Measurements from ENCODE around the gene EFHD1.
A peak's percentile ranks its signal among the peaks of the same experiment; 100 is the strongest.
"Not testable (repeated sequence)": the region's sequence is repeated elsewhere in the genome, so short reads cannot be mapped to it uniquely, and the experiment has no call there.

EFHD1 gene

DNA sequence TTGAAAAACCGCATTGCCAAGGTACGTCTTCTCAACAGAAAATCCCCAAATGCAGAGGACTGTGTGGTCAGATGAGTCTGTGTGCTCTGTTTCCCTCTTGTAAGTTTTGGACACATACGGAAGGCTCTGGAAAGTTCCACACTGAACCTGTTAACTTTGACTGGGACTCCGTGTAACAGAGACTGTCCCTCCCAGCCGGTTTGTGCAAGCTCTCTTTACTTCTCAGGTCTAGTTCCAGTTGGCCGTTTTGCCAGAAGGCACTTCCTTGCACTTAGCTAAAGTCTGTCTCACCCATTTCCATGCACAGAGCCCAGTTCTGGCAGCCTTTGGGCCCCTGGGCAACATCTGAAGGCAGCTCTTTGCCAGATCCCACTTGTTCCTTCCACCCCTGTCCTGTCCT is 22.0 kb downstream of the EFHD1 start:
- DNase-seq: no peak

DNA sequence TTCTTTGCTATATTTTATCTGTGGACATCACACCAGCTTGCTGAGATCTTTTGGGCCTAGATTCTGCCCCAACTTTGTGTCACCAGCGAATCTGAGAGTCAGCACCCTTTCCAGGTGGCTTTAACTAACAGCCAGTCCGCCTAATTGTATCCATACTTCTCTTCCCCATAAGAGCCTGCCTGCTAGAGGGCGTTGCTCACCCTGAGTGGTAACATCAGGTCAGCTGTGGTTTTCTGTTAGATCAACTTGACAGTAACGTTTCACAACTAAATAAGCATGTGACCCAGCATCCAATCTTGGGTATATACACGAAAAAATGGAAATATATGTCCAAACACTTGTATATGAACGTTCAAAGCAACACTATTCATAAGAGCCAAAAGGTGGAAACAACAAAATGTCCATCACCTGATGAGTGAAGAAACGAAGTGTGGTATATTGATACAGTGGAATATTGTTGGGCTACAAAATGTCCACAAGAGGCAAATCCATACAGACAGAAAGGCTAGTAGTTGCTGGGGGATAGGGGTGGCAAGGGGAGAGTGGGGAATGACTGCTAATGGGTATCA is 24.9 kb downstream of the EFHD1 start:
- no peak for DNase-seq

DNA sequence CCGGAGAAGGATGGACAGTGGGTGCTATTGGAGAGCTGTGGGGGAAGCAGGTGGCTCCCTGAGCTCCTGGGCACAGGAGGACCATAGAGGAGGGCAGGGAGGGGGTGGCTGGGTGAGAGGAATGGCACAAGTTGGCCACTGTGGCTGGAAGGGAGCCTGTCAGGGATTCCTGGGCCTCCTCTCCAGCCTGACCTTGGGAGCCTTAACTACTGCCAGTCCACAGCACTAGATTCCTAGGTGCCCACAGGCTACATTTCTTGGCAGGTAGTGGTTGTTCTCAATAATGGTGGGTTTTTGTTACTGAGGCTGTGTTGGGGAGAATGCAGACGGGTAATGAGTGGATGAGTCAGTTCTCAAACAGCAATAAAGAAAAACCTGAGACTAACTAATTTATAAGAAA is 26.0 kb downstream of the EFHD1 start:
- DNase-seq: no peak

DNA sequence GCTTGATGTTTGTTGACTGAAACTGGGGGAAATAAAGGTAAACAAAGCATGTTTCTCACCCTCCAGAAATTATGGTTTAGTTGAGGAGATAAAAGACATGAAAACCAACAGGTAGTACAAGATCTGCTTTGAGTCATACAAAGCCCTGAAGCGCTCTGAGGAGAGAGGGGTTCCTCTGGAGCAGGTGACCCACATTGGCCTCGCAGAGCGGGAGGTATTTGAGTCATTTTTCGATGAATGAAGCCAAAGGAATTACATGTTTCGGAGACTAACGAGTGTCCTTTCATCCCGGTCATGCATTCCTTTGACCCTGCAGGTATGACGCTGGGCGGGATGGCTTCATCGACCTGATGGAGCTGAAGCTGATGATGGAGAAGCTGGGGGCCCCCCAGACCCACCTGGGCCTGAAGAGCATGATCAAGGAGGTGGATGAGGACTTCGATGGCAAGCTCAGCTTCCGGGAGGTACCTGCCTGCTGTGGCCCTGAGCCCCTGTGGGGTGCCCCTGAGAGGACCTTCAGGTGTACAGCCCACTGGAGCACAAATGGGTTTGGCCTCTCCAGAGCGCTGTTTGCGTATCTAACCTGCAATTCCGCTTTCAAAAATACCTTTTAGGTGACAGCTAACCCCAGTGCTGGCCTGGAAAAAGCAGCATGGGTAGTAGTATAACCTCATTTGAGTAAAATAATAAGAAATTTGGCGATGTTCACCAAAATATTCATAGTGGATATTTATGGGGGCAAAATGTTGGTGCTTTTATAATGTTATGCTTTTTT is 29.3 kb downstream of the EFHD1 start:
- no peak for DNase-seq

DNA sequence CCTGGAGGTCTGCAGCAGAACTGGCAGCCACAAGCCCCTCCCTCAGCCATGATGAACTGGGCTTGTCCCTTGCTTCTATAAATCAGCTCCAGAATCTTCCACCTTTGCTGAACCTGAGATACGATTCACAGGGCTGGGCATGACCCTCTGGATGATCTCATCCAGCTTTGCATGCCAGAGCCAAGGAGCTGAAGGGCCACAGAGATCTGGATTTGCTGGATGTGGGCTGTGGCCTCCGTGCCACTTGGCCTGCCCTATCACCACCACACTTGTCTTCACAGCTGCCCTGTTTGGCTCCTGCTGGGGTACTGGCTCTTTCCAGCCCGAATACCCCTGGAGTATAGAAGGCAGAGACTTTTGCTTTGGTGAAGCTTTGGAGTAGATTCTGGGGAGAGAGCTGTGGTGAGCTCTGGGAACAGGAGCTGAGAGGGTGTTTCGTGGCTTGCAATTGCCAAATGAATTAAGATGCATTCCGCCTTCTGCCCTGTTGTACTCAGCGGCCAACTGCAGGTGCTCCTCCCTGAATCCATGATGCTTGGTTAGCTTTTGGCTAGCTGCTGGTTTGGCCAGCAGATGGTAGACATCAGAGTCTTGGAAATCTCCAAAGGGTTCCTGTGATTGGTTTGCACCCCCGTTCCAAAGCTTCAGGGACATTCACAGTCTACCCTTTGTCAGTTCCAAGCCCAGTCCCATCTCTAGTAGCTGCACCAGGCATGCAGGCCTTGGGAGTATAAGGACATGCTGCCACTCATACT is 32.8 kb downstream of the EFHD1 start:
- no peak for DNase-seq

DNA sequence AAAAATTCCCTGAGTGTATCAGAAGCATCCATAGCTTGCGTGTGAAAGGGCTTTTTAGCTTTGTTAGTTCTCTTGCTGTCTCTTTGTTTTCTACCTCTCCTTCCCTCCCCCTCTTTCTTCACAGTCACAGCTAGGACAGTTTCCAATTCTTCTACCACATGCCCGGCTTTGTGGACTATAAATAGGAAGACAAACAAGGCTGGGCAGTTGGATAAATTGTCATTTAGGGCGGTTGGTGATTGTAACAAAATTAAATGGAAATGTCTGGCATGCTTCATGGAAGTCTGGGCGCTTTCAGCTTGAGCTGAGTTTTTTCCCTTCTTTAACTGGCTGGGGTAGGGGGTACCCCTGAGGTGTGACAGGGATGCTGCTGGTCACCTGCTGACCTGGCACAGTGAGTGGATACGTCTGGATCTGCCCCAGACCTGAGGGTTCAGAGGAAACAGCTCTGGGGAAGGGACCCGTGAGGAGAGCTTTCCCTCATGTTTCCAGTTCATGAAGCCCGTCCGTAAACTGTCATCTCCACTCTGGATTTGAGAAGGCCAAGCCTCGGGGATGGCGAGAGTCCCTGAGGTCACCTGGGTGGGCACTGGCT is 34.7 kb downstream of the EFHD1 start:
- no peak for DNase-seq

DNA sequence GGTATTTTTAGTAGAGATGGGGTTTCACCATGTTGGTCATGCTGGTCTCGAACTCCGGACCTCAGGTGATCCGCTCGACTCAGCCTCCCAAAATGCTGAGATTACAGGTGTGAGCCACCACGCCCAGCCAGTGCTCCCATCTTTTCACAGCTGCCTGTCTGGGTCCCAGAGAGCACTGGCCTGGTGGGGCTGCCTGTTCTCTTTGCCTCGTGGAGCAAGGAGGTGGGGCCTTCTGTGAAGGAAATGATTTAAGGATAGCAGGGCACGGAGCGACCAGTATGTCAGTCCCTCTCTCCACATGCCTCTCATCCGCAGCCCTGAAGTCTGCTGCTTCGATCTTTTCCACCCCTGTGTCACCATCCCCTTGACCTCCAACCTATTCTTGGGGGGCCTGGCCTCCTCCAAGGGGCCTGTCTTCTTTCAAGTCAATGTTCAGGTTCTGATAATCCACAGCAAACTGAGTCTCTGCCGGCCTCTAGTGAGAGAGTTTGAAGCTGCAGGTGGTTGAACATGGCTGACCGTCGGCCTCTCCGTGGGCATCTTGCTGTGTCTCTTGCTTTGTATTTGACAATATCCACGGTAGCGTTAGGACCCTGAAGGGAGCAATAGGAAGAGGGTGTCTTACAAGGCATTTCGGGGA is 35.5 kb downstream of the EFHD1 start:
- DNase-seq: no peak

DNA sequence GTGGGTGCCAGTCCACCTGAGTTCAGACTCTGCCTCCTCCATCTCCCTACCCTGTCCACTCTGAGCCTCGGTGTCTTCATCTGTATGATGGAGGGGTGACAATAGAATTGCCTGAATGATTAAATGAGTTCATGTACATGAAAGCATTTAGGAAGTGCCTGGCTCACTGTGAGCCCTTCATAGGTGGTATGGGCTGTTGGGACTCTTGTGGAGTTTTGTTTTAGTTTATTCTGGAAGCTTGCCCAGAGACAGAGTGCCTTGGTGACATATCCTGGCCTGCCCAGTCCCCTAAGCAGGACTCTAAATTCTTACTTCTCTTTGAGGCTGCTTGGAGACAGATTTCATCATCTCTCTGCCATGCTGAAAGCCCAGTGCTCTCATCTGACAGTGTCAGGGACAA is 39.2 kb downstream of the EFHD1 start:
- no peak for DNase-seq

DNA sequence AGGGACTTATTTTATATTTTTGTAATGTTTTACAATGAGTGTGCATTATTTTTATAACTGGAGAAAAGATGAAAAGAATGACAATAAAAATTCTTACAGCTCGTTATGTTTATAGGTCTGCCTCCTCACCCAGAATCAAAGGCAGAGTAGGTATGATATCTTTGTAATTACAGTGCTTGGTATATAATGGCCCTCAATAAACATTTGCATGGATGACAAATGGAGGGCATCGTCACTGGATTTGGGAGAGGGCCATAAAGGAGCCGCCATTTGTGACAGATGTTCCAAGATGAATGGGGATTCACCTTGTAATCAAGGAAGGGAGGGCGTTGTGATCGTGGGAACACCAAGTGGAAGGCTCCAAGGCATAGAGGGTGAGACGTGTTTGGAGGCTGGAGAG is 41.1 kb downstream of the EFHD1 start:
- no peak for DNase-seq

DNA sequence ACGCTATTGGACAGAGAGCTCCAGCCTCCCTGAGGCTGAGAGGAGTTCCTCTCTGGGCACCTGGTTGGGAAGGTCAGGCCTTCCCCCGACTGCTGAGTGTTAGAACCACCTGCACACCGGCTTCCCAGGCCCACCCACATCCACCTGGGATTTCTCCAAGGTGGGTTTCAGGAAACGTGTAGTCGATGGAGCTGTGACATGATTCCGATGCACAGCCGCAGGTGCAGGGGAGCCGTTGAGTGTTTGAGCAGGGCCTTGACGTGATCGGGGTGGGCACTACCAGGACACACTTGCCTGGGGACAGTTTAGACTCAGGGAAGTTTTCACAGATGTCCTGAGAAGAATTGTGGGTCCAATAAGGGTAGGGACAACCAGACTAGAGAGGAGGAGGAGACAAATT is 42.0 kb downstream of the EFHD1 start:
- DNase-seq: no peak

DNA sequence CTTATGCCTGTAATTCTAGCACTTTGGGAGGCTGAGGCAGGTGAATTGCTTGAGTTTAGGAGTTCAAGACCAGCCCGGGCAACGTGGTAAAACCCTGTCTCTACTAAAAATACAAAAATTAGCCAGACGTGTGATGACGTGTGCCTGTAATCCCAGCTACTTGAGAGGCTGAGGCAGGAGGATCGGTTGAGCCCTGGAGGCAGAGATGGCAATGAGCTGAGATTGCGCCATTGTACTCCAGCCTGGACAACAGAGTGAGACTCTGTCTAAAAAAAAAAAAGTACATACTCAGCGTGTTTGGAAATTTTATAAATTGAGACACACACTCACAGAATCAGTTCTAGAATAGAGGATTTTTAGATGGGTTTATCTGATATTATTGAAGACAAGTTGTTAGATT is 46.6 kb downstream of the EFHD1 start:
- DNase-seq: no peak

DNA sequence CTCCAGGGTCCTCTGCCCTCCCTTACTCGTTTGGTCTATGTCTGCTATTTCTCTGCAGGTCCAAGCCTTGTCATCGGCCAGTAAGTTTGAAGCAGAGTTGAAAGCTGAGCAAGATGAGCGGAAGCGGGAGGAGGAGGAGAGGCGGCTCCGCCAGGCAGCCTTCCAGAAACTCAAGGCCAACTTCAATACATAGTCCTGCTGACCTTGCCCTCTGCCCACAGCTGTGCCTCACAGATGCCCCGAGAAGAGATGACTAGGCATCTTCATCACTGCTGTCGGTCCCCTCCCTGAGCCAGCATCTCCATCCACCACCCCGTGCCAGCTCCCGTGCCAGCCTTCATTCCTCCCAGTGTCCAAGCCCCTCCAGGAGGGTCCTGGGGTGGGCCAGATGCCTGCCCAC is 48.1 kb downstream of the EFHD1 start:
- DNase-seq: no peak

DNA sequence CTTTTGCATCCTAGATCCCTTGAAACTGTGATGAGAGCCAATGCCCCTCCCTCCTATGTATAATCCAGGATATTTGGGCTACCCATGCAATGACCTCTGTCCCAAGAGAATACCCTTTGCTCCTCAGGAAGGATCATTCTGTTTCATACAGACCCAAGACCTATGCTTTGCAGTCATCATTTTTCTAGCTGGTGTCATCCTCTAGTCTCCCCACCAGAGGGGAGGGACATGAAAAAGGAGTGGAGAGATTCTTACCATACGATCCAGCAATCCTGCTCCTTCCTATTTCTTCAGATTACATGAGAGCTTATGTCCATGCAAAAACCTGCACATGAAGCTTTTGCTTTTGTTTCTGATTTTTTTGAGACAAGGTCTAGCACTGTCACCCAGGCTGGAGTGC is 50.0 kb downstream of the EFHD1 start:
- no peak for DNase-seq

DNA sequence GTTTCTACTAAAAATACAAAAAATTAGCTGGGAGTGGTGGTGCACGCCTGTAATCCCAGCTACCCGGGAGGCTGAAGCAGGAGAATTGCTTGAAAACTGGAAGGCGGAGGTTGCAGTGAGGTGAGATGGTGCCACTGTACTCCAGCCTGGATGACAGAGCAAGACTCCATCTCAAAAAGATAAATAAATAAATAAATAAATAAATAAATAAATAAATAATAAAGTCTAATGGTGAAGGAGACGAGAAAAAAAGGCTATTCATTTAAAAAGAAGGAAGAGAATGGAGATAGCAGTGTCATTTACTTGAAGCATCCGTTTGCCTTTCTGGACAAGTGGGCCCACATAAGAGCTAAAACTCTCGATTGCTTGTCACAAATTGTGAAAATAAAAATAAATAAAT is 52.0 kb downstream of the EFHD1 start:
- not testable (repeated sequence) for DNase-seq

DNA sequence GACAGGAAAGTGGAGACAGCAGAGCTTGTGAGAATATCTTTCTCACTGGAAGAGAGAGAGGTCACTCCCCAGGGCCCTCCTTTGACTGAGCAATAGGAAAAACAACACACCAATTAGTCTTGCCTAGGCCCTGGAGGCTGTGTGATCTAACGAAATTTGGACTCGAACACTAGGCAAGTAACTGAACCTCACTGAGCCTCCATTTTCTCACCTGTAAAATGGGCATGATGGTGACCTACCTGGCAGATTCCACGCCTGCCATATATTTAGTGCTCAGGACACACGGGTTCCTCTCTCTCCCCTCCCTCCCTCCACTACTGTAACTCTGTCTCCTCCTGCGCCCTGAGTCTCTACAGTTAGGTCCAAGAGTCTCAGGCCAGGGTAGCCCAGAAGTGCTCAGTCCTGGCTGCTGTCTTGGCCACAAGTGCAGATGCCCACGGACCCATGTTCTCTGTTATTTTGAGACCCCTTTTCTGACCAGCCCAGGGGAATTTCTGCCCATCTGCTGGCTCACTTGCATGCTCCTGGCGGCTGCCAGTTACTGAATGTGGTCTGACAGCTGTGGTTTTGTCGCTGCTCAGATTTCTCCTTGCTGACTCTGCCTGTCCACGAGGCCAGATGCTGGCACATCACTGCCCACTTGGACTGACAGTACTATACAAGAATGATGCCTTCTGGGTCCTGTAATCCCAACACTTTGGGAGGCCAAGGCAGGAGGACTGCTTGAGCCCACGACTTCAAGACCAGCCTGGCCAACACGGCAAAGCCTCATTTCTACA is 54.2 kb downstream of the EFHD1 start:
- no peak for DNase-seq

DNA sequence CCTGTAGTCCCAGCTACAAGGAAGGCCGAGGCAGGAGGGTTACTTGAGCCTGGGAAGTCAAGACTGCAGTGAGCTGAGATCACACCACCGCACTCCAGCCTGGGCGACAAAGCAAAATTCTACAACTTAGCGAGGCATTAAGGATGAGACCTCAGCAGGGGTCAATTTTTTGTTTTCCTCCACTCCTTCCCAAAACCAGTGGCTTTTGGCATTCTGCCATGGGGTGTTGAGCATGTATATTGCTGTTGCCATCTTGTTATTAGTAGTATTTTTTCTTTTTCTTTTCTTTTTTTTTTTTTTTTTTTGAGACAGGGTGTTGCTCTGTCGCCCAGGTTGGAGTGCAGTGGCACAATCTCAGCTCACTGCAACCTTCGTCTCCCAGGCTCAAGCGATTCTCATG is 54.8 kb downstream of the EFHD1 start:
- no peak for DNase-seq

DNA sequence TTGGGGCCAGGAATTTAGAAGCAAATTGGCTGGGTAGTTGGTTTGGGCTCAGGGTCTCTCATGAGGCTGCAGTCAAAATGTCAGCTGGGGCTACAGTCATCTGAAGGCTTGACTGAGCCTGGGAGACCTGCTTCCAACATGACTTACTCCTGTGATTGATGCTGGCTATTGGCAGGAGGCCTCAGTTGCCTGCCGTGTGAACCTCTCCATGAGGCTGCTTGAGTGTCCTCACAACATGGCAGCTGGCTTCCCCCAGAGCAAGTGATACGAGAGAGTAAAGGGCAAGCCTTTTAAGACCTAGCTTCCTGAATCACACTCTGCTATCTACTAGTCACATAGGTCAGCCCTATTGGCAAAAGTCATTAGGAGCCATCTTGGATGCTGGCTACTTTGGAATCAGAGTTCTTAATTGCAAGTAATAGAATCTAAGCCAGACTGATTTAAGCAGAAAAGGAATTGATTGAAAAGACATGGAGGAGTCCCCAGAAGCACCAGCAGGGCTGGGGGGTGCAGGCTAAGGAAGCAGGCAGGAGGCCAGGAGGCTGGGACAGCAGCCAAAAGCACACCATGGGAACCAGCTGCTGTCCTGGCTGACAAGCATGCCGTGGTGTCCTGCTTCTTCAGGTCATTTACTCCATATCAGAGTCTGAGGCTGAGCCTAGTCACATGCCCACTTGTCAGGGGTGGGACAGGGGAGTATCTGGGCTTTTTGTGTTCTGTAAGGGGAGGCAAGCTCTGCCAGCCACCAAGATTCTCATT is 55.9 kb downstream of the EFHD1 start:
- DNase-seq: no peak

DNA sequence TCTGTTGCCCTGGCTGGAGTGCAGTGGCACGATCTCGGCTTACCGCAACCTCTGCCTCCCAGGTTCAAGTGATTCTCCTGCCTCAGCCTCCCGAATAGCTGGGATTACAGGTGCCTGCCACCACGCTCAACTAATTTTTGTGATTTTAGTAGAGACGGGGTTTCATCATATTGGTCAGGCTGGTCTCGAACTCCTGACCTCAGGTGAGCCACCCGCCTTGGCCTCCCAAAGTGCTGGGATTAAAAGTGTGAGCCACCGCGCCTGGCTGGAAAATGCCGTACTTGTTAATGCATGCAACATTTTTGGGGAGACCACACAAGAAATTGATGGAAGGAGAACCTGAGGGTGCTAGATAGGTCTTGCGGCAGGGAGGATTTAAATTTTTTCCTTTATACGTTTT is 57.7 kb downstream of the EFHD1 start:
- not testable (repeated sequence) for DNase-seq

DNA sequence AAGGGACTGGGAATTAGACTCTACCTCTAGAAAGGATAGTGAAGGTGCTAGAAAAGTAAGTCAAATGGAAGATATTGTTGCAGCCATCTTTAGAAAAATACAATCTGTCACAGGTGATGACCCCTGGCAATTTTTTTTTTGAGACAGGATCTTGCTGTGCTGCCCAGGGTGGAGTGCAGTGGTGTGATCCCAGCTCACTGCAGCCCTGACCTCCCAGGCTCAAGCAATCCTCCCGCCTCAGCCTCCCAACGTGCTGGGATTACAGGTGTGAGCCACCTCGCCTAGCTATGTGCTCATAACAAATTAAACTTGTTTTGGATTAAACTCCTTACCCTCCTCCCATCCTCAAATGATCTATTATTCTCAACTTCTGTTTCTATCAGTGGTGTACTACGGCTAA is 59.9 kb downstream of the EFHD1 start:
- no peak for DNase-seq

DNA sequence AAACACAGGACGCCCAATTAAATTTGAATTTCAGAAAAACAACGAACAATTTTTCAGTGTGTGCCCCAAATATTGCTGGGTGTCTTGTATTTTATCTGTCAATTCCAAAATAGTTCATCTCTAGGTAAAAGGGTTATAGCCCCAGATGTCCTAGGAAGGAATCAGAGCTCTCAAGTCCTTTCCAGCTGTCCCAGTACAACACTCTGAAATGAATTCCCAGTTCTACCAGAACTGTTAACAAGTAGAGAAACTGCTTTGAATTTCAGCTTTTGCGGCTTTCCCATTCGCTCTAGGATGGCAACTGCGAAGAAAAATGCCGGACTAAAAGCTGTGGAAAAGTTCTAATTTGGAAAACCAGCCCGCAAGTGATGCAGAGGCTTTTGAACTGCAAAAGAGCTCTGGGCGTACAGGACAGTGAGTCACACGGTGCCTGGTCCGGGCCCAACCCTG is 63.2 kb downstream of the EFHD1 start:
- DNase-seq: no peak

DNA sequence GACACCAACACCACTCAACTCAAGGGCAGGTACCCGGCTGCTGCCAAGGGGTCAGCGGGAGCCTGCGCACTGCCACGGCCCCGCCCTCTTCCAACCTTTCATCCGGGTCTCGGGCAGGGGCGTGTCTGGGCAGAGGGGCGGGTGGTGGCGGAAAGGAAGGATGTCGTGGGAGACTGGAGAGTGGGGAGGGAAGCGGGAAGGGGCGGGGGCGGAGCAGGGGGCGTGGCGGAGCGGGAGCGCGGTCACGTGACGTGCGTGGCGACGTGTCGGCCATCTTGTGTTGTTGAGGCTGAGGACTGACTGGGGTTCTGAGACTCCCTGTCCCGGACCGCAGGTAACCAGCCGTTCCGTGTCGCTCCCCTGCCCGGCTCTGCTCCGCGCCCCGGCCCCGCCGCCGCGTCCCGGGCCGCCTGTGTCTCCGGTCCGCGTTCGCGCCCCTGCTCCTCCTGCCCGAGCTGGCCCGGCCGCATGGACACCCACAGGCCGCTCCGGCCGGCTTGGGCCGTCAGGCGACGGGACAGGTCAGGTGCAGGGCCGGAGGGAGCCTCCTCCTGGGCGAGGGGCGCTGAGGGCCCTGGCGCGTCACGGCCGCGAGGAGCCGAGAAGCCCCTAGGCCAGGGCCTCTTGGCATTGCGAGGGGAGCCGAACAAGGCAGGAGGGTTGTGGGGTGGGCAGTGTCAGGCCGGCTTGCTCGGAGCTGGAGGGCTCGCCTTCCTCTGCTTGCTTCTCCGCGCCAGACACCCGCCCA is 63.8 kb downstream of the EFHD1 start, which contains the start of gene GIGYF2:
GIGYF2 (plus strand) TSS at position 273 of the 748 bp plus-strand sequence. CDS start 37,867 bp downstream, outside the sequence.
- peak; percentile 92 for DNase-seq

All from NCI-H526 treated with DMSO at 0.1 percent for 48 hours (cell line).